Endodermal cell (in vitro differentiated cells): Measurements from ENCODE around the gene DGKQ. TPM values are rescaled to one million over a fixed set of nuclear protein-coding genes. Genes with fewer than 3 reads are reported as not detected.

Source experiments
- DNase-seq: peaks from one replicate; pipeline ENCODE4 v3.0.0-alpha.2; 2017
- H3K27ac ChIP-seq: 2 replicates; pipeline ENCODE4 v1.5.1; 2013; ENCODE audit warnings: mild to moderate bottlenecking, low read depth, low read length, moderate library complexity
- H3K27me3 ChIP-seq: 2 replicates; pipeline ENCODE4 v1.6.1; 2013; ENCODE audit warnings: mild to moderate bottlenecking, low read length, moderate library complexity; ENCODE audit not compliant: insufficient read depth, control insufficient read depth, poor library complexity, severe bottlenecking
- H3K36me3 ChIP-seq: 2 replicates; pipeline ENCODE4 v1.7.0; 2013; ENCODE audit warnings: mild to moderate bottlenecking, low read length, moderate library complexity; ENCODE audit not compliant: control insufficient read depth, insufficient read depth
- H3K4me1 ChIP-seq: one replicate; pipeline ENCODE4 v1.7.0; 2013; ENCODE audit warnings: low read length; ENCODE audit not compliant: control insufficient read depth, insufficient read depth
- H3K4me3 ChIP-seq: 2 replicates; pipeline ENCODE4 v1.5.1; 2013; ENCODE audit warnings: mild to moderate bottlenecking, low read length, moderate library complexity
- H3K9ac ChIP-seq: 2 replicates; pipeline ENCODE4 v1.6.1; 2013; ENCODE audit warnings: mild to moderate bottlenecking, low read length, moderate library complexity; ENCODE audit not compliant: poor library complexity, severe bottlenecking; ENCODE audit errors: extremely low read depth
- H3K9me3 ChIP-seq: 2 replicates; pipeline ENCODE4 v1.6.1; 2013; ENCODE audit warnings: mild to moderate bottlenecking, low read length, moderate library complexity; ENCODE audit not compliant: control insufficient read depth
- H3K27ac Mint-ChIP-seq: 2 replicates; pipeline ENCODE4 v1.8.0; 2020; ENCODE audit warnings: mixed read lengths
- H3K27me3 Mint-ChIP-seq: 2 replicates; pipeline ENCODE4 v1.8.0; 2021; ENCODE audit warnings: mild to moderate bottlenecking, mixed read lengths; ENCODE audit not compliant: insufficient read depth
- H3K36me3 Mint-ChIP-seq: 2 replicates; pipeline ENCODE4 v1.8.0; 2020; ENCODE audit warnings: low read depth, mixed read lengths
- H3K4me1 Mint-ChIP-seq: 2 replicates; pipeline ENCODE4 v1.8.0; 2020; ENCODE audit warnings: mixed read lengths
- H3K4me3 Mint-ChIP-seq: 2 replicates; pipeline ENCODE4 v1.8.0; 2020; ENCODE audit warnings: mild to moderate bottlenecking, moderate library complexity, mixed read lengths
- H3K9me3 Mint-ChIP-seq: 2 replicates; pipeline ENCODE4 v1.8.0; 2020; ENCODE audit warnings: mild to moderate bottlenecking, mixed read lengths
- WGBS, 2 experiments: methylation state at CpG; one replicate each; pipeline versions ENCODE4 v1.1.5 to v1.1.7; 2013; ENCODE audit warnings: missing lambda C conversion rate in 2 of 2, mixed read lengths in 1 of 2; ENCODE audit not compliant: insufficient coverage in 1 of 2, insufficient read length in 1 of 2; 5-methylcytosine and 5-hydroxymethylcytosine counted together
- total RNA-seq, 2 donors: library from RNA; stranded (reverse); fragmentation: NEBNext Ultra II Directional in 1 of 2; extraction: Animal tissue kit (Norgen Biotek cat#: 25700) in 1 of 2; gene quantifications; 2 replicates in 1 of 2; 3 replicates in 1 of 2; pipeline ENCODE4 v1.2.1, GENCODE V29; 2021
- TF ChIP-seq, protein P1 (sequence below): fragments of 200-600 bp; sonication (generic); conservative IDR thresholded peaks from 2 replicates; pipeline ENCODE4 v1.5.0; 2021; ENCODE audit warnings: antibody characterized with exemption, mild to moderate bottlenecking

Gene DGKQ
- total RNA-seq, 2 donors from 2014 or later: 26.3 to 31.1 TPM

DNA sequence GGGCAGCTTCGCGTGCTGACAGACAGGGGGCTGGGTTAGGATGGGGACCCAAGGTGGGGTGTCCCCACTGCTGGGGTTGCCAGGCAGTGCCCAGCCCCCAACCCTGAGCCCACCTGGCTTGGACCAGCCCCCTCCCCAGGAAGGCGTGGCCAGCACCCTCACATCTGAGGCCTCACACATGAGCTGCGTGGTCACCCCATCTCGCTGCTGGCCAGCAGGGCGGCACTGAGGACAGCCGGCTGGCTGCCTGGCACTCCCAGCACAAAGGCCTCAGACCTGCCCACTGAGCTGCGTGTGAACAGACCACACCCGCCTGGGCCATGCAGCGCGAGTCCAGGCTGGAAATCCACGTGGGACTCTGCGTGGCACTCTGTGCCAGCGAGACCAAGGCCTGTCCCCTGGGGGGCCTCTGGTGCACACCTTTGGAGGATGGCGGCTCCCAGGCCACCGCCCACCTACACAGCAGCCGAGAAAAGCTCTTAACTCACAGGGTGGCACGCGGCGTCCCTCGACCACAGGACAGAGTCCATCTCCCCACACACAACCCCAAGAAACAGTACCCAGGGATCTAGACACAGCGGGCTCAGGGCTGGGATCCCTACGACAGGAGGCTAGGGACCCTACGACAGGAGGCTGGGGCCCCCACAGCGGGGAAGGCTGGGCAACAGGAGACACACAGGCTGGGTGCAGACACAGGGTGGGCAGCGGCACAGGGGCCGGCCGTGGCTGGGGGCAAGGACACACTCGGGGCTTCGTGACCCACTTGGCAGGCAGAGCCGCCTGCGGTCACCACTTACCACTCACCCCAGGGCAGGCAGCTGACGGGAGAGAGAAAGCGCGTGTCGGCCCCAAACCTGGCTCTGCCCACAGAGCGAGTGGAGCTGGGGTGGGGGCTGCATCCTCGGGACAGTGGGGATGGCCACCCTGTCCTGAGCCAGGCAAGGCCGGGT, 9.8 kb downstream of the DGKQ start:
- Mint-ChIP-seq H3K9me3 (no peaks in the 10 kb centered on the region), H3K4me1 (no peaks in the 10 kb centered on the region), H3K36me3 (peaks cover 10% of the 10 kb centered on the region), H3K4me3 (no peak overlapping the region), H3K27ac (no peak overlapping the region), H3K27me3 (peaks cover under 1% of the 10 kb centered on the region)
- Histone ChIP-seq H3K9me3 (no peaks in the 10 kb centered on the region), H3K9ac (no peak overlapping the region), H3K4me1 (no peaks in the 10 kb centered on the region), H3K27ac (no peak overlapping the region), H3K27me3 (no peaks in the 10 kb centered on the region), H3K36me3 (no peaks in the 10 kb centered on the region), H3K4me3 (no peak overlapping the region)
- peak; percentile 42 for DNase-seq
- 95 to 96% methylated on average over 13 to 39 of the region's 39 CpGs for WGBS, 2 experiments
- TF ChIP-seq, protein P1, sequence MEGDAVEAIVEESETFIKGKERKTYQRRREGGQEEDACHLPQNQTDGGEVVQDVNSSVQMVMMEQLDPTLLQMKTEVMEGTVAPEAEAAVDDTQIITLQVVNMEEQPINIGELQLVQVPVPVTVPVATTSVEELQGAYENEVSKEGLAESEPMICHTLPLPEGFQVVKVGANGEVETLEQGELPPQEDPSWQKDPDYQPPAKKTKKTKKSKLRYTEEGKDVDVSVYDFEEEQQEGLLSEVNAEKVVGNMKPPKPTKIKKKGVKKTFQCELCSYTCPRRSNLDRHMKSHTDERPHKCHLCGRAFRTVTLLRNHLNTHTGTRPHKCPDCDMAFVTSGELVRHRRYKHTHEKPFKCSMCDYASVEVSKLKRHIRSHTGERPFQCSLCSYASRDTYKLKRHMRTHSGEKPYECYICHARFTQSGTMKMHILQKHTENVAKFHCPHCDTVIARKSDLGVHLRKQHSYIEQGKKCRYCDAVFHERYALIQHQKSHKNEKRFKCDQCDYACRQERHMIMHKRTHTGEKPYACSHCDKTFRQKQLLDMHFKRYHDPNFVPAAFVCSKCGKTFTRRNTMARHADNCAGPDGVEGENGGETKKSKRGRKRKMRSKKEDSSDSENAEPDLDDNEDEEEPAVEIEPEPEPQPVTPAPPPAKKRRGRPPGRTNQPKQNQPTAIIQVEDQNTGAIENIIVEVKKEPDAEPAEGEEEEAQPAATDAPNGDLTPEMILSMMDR: peak; percentile 15

DNA sequence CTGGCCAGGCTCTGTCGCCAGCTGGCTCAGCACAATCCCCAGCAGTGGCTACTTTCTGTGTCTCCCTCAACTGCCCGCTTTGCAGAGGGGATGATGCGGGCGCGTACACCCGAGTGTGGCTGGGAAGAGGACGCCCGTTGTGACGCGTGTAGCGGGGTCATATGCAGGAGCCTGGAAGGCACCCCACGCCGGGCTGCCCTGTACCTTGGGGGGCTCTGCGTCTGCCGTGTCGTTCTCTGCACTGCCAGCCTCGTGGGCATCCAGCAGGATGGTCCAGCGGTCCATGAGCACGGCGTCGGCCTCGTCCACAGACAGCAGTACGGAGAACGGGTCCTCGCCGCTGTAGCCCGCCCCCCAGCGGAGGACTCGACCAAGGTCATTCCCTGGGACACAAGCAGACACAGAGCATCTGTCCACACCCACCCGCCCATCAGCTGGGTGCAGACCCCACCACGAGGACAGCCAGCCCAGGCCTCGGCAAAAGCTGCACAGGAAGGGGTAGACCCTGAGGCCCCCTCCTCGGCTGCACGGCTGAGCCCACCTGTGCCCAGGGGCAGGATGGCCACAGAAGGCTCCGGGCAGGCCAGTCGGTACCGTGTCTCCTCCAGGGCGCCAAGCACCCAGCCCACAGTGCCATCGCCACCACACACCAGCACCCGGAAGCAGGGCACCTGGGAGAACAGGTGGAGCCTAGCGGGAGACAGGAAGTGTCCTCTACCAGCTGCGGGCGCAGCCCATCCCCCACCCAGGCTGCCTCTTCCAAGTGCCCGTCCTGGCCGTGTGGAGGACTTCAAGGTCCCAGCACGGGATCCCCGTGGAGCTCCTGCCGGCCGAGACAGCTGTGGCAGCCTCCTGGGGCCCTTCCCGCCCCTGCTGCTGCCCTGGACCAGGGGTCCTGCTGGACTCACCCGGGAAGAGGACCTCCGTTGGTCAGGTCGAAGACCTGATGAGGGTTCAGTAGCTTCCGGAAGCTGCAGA, 10.8 kb downstream of the DGKQ start:
- WGBS, 2 experiments: 92 to 93% methylated on average over 35 to 54 of the region's 54 CpGs

More for the DNA sequence above, 10.8 kb downstream of the DGKQ start:
- peak; percentile 68 for DNase-seq
- no peaks in the 10 kb centered on the region for H3K9me3 ChIP-seq
- no peaks in the 10 kb centered on the region for H3K4me1 Mint-ChIP-seq
- no peaks in the 10 kb centered on the region for H3K9me3 Mint-ChIP-seq
- H3K27me3 Mint-ChIP-seq: no peaks in the 10 kb centered on the region
- H3K27ac Mint-ChIP-seq: no peak overlapping the region
- H3K27ac ChIP-seq: no peak overlapping the region
- no peak overlapping the region for H3K4me3 ChIP-seq
- H3K36me3 Mint-ChIP-seq: peaks cover 14% of the 10 kb centered on the region
- no peaks in the 10 kb centered on the region for H3K4me1 ChIP-seq
- TF ChIP-seq, protein P1: peak; percentile 48
- H3K36me3 ChIP-seq: no peaks in the 10 kb centered on the region
- no peak overlapping the region for H3K9ac ChIP-seq
- no peak overlapping the region for H3K4me3 Mint-ChIP-seq
- no peaks in the 10 kb centered on the region for H3K27me3 ChIP-seq
